ENCODE measurements around the gene NAT9.

The NAT9 gene

DNA sequence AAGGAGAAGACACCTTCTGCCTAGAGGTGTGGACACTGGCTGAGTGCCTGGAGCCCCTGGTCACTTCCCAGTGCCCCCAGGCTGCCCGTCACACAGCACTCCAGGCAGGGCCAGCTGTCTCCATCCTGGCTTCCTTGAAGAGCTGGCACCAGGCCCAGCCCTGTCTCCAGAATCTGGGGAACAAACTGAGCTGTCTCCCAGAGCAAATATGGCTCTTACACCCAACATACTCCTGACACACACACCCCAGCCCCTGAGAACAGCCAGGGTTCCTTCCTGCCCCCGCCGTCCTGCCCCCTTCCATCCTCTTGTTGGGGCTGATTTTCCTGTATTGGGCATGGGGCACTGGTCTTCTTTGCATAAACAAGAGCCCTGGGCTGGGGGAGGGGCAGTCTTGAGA is 18.6 kb downstream of the NAT9 start:
- no peak for FAIRE-seq

DNA sequence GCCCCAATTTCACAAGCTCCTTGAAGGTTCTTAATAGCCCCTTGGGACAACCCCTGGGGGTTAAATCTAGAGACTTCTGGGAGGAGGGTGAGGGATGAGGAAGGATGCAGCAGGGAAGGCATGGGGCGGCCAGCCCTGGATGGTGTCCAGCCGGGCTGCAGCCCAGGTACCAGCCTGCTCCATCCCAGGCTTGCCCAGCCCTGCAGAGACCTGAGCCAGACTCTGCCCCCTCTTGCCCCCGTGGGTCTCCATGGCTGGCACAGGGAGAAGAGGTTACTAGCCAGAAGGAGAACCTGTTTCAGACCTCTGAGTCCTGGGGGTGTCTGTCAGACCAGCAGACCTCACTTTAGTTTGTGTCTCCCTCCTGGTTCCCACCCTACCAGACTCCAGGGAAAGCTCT is 19.3 kb downstream of the NAT9 start:
- TF ChIP-seq POLR2A (IDR thresholded peaks at IDR 0.05; ENCODE audit: low read depth, low read length), result no peak
- no peak for DNase-seq (ENCODE audit: insufficient read length, low spot score)
- no peak for FAIRE-seq

More for the DNA sequence above, 18.6 kb downstream of the NAT9 start:
- DNase-seq (ENCODE audit: insufficient read length, low spot score), result no peak
- no peak for TF ChIP-seq POLR2A (IDR thresholded peaks at IDR 0.05; ENCODE audit: low read depth, low read length)

DNA sequence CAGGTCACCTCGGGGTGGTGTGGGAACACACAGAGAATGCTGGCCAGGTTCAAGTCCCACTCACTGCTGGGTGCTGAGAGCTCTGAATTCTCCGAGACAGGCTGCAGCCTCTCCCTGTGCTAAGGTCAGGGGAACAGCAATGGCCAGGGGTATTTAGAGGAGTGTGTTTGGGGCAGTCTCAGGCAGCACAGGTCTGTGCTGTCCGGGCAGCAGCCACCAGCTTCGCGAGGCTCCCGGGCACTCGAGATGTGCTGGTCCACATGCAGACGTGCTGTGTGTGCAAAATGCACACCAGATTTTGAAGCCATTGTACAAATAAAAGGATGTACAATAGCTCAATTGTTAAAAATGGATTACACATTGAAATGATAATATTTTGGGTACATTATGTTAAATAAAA is 20.6 kb downstream of the NAT9 start:
- no peak for TF ChIP-seq POLR2A (IDR thresholded peaks at IDR 0.05; ENCODE audit: low read depth, low read length)
- no peak for DNase-seq (ENCODE audit: insufficient read length, low spot score)
- FAIRE-seq, result no peak

DNA sequence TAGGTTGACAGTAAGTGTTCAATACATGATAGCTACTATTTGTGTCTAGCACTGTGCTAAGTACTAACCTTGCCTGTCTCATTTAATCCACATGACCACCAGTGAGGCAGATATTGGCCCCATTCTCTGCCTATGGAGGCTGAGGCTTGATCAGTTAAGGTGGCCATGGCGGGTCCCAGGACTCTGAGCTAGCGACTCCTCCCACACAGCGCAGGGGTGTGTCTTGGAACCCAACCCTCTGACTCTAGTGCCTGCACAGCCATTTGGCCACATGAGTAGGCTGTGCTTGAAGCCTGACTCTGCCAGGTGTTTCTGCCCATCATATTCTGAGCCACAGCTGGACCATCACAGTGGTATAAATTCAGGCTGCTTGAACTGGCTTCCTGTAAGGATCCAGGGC is 21.3 kb downstream of the NAT9 start:
- FAIRE-seq (no peak), DNase-seq (ENCODE audit: insufficient read length, low spot score) (no peak)
- TF ChIP-seq POLR2A (IDR thresholded peaks at IDR 0.05; ENCODE audit: low read depth, low read length), result no peak

DNA sequence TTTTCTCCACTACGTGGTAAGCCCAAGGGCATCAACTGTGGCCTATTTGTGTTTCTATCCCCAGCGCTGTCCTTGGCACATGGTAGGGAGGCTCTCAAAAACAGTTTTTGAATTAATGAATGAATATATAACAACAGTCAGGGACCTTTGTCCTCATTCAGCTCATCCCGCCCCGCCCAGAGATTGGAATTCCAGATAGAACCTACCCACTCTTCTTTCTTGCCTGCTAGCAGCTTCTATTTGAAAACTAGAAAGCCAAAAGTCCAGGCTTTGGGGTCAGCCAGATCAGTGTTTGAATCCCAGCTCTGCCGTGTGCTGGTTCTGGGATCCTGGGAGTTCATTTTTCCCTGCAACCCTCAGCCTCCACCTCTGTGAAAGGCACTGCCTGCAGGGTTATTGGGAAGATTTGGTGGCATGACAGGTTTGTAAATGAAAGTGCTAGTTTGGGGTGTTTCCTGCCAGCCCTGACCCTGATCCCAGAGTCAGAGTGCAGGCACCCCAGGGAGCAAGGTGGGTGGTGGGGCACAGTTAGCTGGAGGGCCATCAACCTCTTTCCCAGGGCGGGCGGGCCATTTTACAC is 23.2 kb downstream of the NAT9 start:
- no peak for TF ChIP-seq POLR2A (IDR thresholded peaks at IDR 0.05; ENCODE audit: low read depth, low read length)
- DNase-seq (ENCODE audit: insufficient read length, low spot score), result no peak
- no peak for FAIRE-seq

DNA sequence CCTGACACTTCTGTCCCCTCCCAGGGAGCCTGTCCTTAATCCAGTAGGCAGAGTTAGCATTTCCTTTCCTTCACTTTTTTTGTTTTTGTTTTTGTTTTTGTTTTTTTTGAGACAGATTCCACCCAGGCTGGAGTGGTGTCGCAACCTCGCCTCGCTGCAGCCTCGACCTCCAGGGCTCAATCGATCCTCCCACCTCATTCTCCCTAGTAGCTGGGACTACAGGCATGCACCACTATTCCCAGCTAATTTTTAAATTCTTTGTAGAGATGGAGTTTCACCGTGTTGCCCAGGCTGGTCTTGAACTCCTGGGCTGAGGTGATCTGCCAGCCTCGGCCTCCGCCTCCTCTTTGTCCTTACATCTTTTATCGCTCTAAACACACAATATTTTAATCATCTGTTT is 23.7 kb downstream of the NAT9 start:
- TF ChIP-seq POLR2A (IDR thresholded peaks at IDR 0.05; ENCODE audit: low read depth, low read length), result no peak
- FAIRE-seq (no peak), DNase-seq (ENCODE audit: insufficient read length, low spot score) (no peak)

DNA sequence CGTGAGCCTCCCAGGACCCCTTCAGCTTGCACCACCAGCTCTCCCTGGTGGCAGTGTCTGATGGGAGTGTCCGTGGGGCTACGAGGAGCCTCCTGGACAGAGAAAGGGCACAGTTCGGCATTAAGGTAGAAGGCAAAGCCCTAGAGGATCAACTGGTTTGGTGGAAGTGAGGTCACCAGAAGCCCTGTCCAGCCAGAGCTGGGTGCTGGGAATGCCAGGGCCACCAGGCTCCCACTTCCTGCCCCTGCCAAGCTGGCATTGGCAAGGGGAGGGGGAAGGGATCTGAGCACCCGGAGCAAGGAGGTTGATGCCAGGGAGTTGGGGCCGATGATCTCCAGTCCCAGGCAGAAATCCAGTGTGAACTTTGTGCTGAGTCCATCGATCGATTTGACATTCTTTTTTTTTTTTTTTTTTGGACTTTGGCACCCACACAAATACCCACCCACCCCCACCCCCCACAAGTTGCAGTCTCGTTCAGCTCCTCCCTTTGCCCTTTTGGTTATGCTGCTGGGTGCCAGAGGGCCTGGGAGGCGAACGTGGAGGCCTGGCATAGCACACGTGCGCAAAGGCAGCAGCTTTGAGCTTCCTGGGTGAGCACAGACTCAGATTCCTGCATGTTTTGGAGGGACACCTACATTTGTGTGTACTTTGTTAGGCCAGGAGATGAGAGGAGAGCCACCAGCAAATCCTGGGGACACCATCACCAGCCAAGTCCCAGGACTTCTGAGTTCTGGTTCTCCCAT is 25.6 kb downstream of the NAT9 start:
- no peak for DNase-seq (ENCODE audit: insufficient read length, low spot score)
- TF ChIP-seq POLR2A (IDR thresholded peaks at IDR 0.05; ENCODE audit: low read depth, low read length), result no peak
- FAIRE-seq, result no peak

DNA sequence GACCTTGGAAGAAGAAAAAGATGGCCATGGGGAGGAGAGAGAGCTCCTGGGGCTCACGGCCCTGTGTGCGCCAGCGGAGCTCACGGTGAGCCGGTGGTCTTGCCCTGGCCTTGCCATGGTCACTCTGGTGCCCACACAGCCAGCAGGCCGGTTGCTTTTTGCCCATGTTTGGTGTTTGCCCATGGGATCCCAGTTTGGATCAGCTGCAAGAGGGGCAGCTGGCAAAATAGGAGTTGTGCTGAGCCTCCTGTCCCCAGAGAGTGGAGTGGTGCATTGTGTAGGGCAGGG is 26.2 kb downstream of the NAT9 start:
- FAIRE-seq (no peak), DNase-seq (ENCODE audit: insufficient read length, low spot score) (no peak)
- no peak for TF ChIP-seq POLR2A (IDR thresholded peaks at IDR 0.05; ENCODE audit: low read depth, low read length)

DNA sequence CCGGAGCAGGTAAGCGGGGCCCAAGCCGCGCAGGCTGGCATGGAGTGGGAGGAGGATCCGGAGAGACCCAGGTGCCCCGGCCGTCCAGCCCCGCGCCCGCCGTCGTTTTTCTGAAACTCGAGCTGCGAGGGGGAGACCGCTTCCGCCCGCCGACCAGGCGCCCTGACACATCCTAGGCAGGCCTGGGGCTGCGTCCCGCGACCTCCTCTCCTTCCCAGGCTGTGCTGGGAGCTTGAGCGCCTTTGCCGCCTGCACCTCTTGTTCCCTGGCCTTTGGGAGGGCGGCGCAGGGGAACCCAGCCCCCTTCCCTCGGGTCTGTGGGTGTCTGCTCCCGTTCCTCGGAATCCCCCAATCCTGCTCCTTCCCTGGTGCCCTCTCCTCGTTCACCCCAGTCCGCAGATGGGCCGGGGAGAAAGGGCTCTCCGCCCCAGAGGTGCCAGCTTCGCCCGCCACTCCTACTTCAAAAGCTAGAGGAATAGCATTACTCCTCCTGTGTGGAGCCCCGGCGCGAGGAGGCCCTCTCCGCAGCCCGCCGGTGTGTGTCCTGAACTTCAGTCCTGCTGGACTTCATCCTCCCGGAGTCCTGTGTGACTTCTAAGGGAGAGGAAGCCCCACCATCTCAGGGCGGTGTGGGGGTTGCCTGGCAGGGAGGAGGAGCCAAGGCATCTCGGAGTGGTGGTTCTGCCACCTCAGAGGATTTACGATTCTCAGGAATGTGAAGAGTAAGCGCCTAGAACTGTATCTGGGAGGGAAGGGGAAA is 26.7 kb downstream of the NAT9 start:
- peak; percentile 40; the same call in 1 of the 2 replicates for TF ChIP-seq POLR2A (IDR thresholded peaks at IDR 0.05; ENCODE audit: low read depth, low read length)
- DNase-seq (ENCODE audit: insufficient read length, low spot score) (no peak), FAIRE-seq (no peak)

DNA sequence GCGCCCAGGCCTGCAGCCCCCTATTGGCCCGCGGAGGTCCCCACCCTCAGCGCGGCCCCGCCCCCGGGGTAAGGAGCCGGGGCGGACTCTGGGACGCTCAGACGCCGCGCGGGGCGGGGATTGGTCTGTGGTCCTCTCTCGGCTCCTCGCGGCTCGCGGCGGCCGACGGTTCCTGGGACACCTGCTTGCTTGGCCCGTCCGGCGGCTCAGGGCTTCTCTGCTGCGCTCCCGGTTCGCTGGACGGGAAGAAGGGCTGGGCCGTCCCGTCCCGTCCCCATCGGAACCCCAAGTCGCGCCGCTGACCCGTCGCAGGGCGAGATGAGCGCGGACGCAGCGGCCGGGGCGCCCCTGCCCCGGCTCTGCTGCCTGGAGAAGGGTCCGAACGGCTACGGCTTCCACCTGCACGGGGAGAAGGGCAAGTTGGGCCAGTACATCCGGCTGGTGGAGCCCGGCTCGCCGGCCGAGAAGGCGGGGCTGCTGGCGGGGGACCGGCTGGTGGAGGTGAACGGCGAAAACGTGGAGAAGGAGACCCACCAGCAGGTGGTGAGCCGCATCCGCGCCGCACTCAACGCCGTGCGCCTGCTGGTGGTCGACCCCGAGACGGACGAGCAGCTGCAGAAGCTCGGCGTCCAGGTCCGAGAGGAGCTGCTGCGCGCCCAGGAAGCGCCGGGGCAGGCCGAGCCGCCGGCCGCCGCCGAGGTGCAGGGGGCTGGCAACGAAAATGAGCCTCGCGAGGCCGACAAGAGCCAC is 27.4 kb downstream of the NAT9 start, which contains the start of gene NHERF1:
Gene NHERF1, plus strand, starts transcription at position 100 of the 750 bp plus-strand sequence. Its CDS starts 219 bp downstream, at position 319.
- DNase-seq (ENCODE audit: insufficient read length, low spot score) (no peak), FAIRE-seq (no peak)
- TF ChIP-seq POLR2A (IDR thresholded peaks at IDR 0.05; ENCODE audit: low read depth, low read length), result peak; percentile 99

DNA sequence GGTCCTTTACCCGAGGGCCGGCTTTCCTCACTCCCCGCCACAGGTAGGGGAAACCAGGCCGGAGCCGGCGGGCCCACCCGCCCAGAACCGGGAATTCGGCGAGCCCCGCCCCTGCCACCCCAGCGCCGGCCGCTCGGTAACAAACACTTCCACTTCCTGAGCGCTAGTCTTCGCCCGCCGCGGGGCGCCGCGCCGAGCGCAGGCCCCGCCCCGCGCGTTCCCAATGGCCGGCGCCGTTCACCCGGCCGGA is 27.9 kb downstream of the NAT9 start:
- FAIRE-seq (no peak), DNase-seq (ENCODE audit: insufficient read length, low spot score) (peak; percentile 98)
- TF ChIP-seq POLR2A (IDR thresholded peaks at IDR 0.05; ENCODE audit: low read depth, low read length), result no peak

DNA sequence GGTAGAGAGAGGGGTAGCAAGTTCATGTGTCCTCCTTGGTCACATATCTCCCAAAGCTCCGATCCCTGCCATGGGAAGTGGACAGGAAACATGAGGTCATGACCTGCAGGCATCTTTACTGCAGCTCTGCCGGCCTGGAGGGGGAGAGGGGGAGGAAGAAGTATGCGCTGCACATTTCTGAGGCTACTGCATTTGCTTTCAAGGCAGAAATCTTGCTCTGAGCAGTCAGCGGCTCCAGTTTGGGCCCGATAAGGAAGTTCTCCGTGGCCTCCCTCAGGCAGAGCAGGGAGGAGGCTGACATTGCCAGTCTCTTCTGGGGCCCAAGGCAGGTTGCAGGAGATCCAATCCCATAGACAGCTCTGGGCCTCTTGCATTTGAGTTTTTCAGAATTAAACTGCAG is 29.2 kb downstream of the NAT9 start:
- DNase-seq (ENCODE audit: insufficient read length, low spot score) (no peak), FAIRE-seq (no peak)
- TF ChIP-seq POLR2A (IDR thresholded peaks at IDR 0.05; ENCODE audit: low read depth, low read length), result no peak

DNA sequence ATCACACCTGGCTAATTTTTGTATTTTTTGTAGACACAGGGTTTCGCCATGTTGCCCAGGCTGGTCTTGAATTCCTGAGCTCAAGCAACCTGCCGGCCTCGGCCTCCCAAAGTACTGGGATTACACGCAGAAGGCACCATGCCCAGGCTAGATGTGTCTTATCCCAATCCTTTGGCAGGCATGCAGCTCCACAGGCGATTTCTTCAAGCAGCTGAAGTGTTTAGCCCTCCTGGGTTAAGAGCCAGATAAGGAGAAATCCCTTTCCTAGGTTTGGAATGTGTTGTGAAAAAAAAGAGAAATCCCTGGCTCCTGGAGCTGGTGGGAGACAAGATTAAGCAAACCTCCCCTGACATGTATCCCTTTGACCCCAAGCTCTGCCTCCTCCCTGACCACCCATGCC is 29.8 kb downstream of the NAT9 start:
- TF ChIP-seq POLR2A (IDR thresholded peaks at IDR 0.05; ENCODE audit: low read depth, low read length), result no peak
- FAIRE-seq (no peak), DNase-seq (ENCODE audit: insufficient read length, low spot score) (no peak)

DNA sequence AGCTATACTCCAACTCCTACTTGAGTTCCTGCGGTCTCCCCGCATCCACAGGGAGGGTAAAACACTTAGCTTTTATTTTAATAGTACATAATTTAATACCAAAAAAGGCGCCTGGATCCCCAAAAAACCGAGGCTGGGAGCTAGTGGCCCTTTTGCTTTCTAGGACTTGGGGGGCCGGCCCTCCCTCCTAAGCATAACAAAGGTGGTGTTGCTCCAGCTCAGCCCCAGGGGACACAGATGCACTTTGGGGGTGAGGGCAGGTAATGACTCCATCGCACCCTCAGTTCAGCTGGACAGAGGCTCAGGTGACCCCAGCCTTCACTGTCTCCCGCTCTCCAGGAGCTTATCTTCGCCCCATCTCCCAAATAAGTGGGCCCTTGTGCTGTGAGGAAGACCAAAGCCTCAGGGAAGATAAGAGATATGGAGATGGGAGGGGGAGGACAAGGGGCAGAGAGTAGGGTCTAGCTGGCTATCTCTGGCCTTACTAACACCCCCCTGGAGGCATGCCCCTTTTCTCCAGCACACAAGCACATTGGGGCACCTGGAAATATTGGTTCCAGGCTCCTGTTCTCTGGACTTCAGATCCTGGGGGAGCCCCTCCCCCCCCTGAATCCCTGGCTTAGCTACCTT is 30.5 kb downstream of the NAT9 start:
- no peak for FAIRE-seq
- DNase-seq (ENCODE audit: insufficient read length, low spot score), result no peak
- TF ChIP-seq POLR2A (IDR thresholded peaks at IDR 0.05; ENCODE audit: low read depth, low read length), result no peak
